Stimulated activated CD8-positive, alpha-beta memory T cell treated with anti-CD3 and anti-CD28 coated beads, Interleukin-12 subunit alpha, Interleukin-12 subunit beta, amount 100 ng/mL, for 24 hours (primary cell): Measurements from ENCODE around the gene APOBEC3A.
"Not testable (repeated sequence)": the region's sequence is repeated elsewhere in the genome, so short reads cannot be mapped to it uniquely, and the experiment has no call there.

ENCODE experiments used
- DNase-seq: peaks from one replicate; pipeline ENCODE4 v3.0.0-alpha.2; 2020; ENCODE audit errors: extremely low read depth

Gene APOBEC3A

GRCh38 chr22:38981005-38981991, 23.9 kb downstream of the APOBEC3A start:
- DNase-seq: no peak

GRCh38 chr22:38981992-38982927, 24.9 kb downstream of the APOBEC3A start, which contains the start of gene APOBEC3B:
Gene APOBEC3B (plus strand): TSS chr22:38982347. CDS start chr22:38982454, 107 bp downstream.
- DNase-seq: no peak

- DNase-seq: no peak
Observed at GRCh38 chr22:38984224-38984623, 26.8 kb downstream of the APOBEC3A start.

GRCh38 chr22:38984784-38985757, 27.7 kb downstream of the APOBEC3A start:
- DNase-seq: peak; percentile 52

GRCh38 chr22:38986629-38987028, 29.2 kb downstream of the APOBEC3A start:
- DNase-seq: no peak

- DNase-seq: no peak
Observed at GRCh38 chr22:38987171-38987895, 29.9 kb downstream of the APOBEC3A start.

- DNase-seq: no peak
Observed at GRCh38 chr22:38989466-38989865, 32.1 kb downstream of the APOBEC3A start.

GRCh38 chr22:38992871-38993371, 35.5 kb downstream of the APOBEC3A start:
- not testable (repeated sequence) for DNase-seq

- DNase-seq: no peak
Observed at GRCh38 chr22:38996105-38996504, 38.7 kb downstream of the APOBEC3A start.

GRCh38 chr22:38997518-38997917, 40.1 kb downstream of the APOBEC3A start:
- DNase-seq: no peak

- peak; percentile 51 for DNase-seq
Observed at GRCh38 chr22:39003165-39003638, 45.8 kb downstream of the APOBEC3A start.

- no peak for DNase-seq
Observed at GRCh38 chr22:39007177-39007576, 49.8 kb downstream of the APOBEC3A start.

GRCh38 chr22:39008271-39008850, 51.0 kb downstream of the APOBEC3A start:
- not testable (repeated sequence) for DNase-seq

GRCh38 chr22:39010946-39011345, 53.5 kb downstream of the APOBEC3A start:
- DNase-seq: no peak
